Vagina (tissue), 2 donors: ENCODE measurements around the gene DMBX1.

Experiments
- POLR2A ChIP-seq, 2 donors: fragments of 450-650 bp; IDR thresholded peaks; one replicate each; pipeline ENCODE4 v1.6.1; 2017; ENCODE audit warnings: antibody characterized with exemption in 2 of 2, mild to moderate bottlenecking in 2 of 2, moderate library complexity in 2 of 2
- POLR2AphosphoS5 ChIP-seq, 2 donors: sonication (generic); formaldehyde crosslinking; IDR thresholded peaks; one replicate each; pipeline ENCODE4 v1.9.0; 2017; ENCODE audit warnings: antibody characterized with exemption in 2 of 2, mild to moderate bottlenecking in 2 of 2, low read depth in 1 of 2; ENCODE audit not compliant: insufficient read depth in 1 of 2
- TF ChIP-seq, protein P1 (sequence below), 3 experiments: fragments of 450-650 bp in 2 of 3; fragments of 200-600 bp in 1 of 3; sonication (generic) in 1 of 3; IDR thresholded peaks; one replicate each; pipeline ENCODE4 v1.5.1; 2017 to 2019; ENCODE audit warnings: antibody characterized with exemption in 3 of 3, mild to moderate bottlenecking in 2 of 3, moderate library complexity in 2 of 3

DNA sequence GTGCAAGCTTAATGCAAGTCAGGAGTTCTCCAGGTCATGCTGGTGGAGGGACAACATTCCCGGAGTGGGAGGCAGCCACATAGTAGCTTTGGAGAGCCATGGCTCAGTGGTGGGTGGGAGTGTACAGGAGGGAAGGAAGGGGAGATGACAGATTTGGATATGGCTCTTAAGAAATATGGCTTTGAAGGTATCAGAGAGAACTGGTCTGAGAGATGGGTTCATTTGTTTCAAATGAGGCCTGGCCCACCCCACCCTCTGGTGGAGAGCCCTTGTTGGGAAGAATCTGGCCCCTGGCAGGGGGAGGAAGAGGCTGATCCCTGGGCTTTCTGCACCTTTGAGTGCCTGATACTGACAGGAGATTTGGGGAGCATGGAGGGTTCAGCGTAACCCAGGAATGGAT, 6.1 kb downstream of the DMBX1 start:
- TF ChIP-seq, protein P1, sequence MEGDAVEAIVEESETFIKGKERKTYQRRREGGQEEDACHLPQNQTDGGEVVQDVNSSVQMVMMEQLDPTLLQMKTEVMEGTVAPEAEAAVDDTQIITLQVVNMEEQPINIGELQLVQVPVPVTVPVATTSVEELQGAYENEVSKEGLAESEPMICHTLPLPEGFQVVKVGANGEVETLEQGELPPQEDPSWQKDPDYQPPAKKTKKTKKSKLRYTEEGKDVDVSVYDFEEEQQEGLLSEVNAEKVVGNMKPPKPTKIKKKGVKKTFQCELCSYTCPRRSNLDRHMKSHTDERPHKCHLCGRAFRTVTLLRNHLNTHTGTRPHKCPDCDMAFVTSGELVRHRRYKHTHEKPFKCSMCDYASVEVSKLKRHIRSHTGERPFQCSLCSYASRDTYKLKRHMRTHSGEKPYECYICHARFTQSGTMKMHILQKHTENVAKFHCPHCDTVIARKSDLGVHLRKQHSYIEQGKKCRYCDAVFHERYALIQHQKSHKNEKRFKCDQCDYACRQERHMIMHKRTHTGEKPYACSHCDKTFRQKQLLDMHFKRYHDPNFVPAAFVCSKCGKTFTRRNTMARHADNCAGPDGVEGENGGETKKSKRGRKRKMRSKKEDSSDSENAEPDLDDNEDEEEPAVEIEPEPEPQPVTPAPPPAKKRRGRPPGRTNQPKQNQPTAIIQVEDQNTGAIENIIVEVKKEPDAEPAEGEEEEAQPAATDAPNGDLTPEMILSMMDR (IDR thresholded peaks at IDR 0.05), result no peak
- TF ChIP-seq POLR2AphosphoS5 (IDR thresholded peaks at IDR 0.05; ENCODE audit: insufficient read depth in 1 of 2, low read depth in 1 of 2) (no peak), POLR2A (IDR thresholded peaks at IDR 0.05) (no peak)
